CD8-positive, alpha-beta memory T cell (primary cell): ENCODE results near the gene EBF4. TPM values are rescaled to one million over a fixed set of nuclear protein-coding genes. Genes with fewer than 3 reads are reported as not detected.
A peak's percentile ranks its signal among the peaks of the same experiment; 100 is the strongest.

ENCODE experiments used
- CTCF ChIA-PET: fragments of 350-600 bp; sonication (Branson Sonifier 250); formaldehyde crosslinking; loops from one replicate; lab custom pipeline; 2021; ENCODE audit warnings: antibody characterized with exemption; lab: Charles Lee
- POLR2A ChIA-PET: fragments of 350-600 bp; sonication (Branson Sonifier 250); formaldehyde crosslinking; loops from one replicate; lab custom pipeline; 2021; ENCODE audit warnings: antibody characterized with exemption; lab: Charles Lee
- DNase-seq, 5 donors: peaks; one replicate each; pipeline versions ENCODE4 v3.0.0 to v3.0.0-alpha.2; 2020 to 2022; ENCODE audit warnings: mixed read lengths in 1 of 5
- H3K27ac ChIP-seq: one replicate; pipeline ENCODE4 v1.7.0; 2013; ENCODE audit warnings: low read depth, mild to moderate bottlenecking, low read length, moderate library complexity
- H3K27me3 ChIP-seq: 2 replicates; pipeline ENCODE4 v1.7.0; 2013; ENCODE audit warnings: low read length, mild to moderate bottlenecking; ENCODE audit not compliant: insufficient read depth, poor library complexity, severe bottlenecking
- H3K36me3 ChIP-seq: 2 replicates; pipeline ENCODE4 v1.7.0; 2013; ENCODE audit warnings: mild to moderate bottlenecking, low read length, moderate library complexity; ENCODE audit not compliant: insufficient read depth
- H3K4me1 ChIP-seq: 2 replicates; pipeline ENCODE4 v1.7.0; 2013; ENCODE audit warnings: mild to moderate bottlenecking, low read length, moderate library complexity; ENCODE audit not compliant: insufficient read depth
- H3K4me3 ChIP-seq: 2 replicates; pipeline ENCODE4 v1.7.0; 2013; ENCODE audit warnings: mild to moderate bottlenecking, low read length
- H3K9me3 ChIP-seq: 2 replicates; pipeline ENCODE4 v1.7.0; 2013; ENCODE audit warnings: mild to moderate bottlenecking, low read length
- H3K27ac Mint-ChIP-seq, 8 donors: one replicate each; pipeline ENCODE4 v1.8.0; 2020 to 2021; ENCODE audit warnings: mixed read lengths in 8 of 8, mild to moderate bottlenecking in 6 of 8, inconsistent platforms in 3 of 8, moderate library complexity in 3 of 8
- H3K27me3 Mint-ChIP-seq, 2 donors: one replicate each; pipeline ENCODE4 v1.8.0; 2020 to 2021; ENCODE audit warnings: mixed read lengths in 2 of 2, mild to moderate bottlenecking in 1 of 2, moderate library complexity in 1 of 2
- H3K36me3 Mint-ChIP-seq, 3 donors: one replicate each; pipeline ENCODE4 v1.8.0; 2020 to 2021; ENCODE audit warnings: mixed read lengths in 3 of 3, inconsistent platforms in 1 of 3, mild to moderate bottlenecking in 1 of 3
- H3K4me1 Mint-ChIP-seq, 3 donors: one replicate each; pipeline ENCODE4 v1.8.0; 2020 to 2021; ENCODE audit warnings: mixed read lengths in 3 of 3, inconsistent platforms in 1 of 3, mild to moderate bottlenecking in 1 of 3
- H3K4me3 Mint-ChIP-seq, 7 donors: one replicate each; pipeline ENCODE4 v1.8.0; 2020 to 2021; ENCODE audit warnings: mixed read lengths in 7 of 7, mild to moderate bottlenecking in 6 of 7, moderate library complexity in 4 of 7, inconsistent platforms in 2 of 7
- H3K9me3 Mint-ChIP-seq, 5 donors: one replicate each; pipeline ENCODE4 v1.8.0; 2020 to 2022; ENCODE audit warnings: mixed read lengths in 5 of 5, mild to moderate bottlenecking in 3 of 5, moderate library complexity in 2 of 5, inconsistent platforms in 1 of 5
- polyA plus RNA-seq: library from polyadenylated mRNA; unstranded; fragments of 300-500 nt; fragmentation: Illumina TruSeq; gene quantifications from one replicate; pipeline ENCODE4 v1.2.3, GENCODE V29; 2021
- total RNA-seq, 2 experiments: library from RNA; stranded (reverse); gene quantifications; one replicate each; pipeline ENCODE4 v1.2.3, GENCODE V29; 2021

Gene EBF4
- total and polyA plus RNA-seq, 3 experiments from 2014 or later = 0.66 to 2.0 (median 0.92) TPM

DNA sequence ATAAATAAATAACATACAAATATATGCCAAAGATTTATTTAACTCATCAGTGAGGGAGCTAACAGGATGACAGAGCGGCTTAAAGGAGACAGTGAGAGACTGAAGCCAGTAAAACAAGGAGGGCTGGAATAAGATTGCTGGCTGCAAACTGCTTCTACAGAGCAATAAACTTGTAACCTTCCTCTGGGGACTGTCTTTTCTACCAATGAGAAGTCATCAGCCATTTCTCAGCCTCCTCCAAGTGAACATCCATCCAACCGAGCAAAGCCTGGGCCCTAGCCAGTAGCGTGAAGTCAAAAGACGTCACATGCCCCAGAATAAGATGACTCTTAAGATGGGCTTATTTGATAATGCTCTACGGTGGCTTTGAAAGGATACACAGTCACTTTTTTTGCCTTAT is 65.4 kb downstream of the EBF4 start:
- Histone ChIP-seq H3K4me1 (peaks cover 9% of the 10 kb centered on the region), H3K9me3 (no peaks in the 10 kb centered on the region), H3K27ac (no peak overlapping the region), H3K27me3 (peaks cover 4% of the 10 kb centered on the region), H3K4me3 (no peak overlapping the region), H3K36me3 (no peaks in the 10 kb centered on the region)
- H3K4me1 Mint-ChIP-seq = peaks cover 9 to 14% (median 11%) of the 10 kb centered on the region in 3 donors
- no peaks in the 10 kb centered on the region for H3K36me3 Mint-ChIP-seq
- POLR2A ChIA-PET = no interaction called here
- H3K27me3 Mint-ChIP-seq = peaks cover 15 to 35% of the 10 kb centered on the region in 2 donors
- DNase-seq = no peak
- no peak overlapping the region for H3K4me3 Mint-ChIP-seq
- no peaks in the 10 kb centered on the region for H3K9me3 Mint-ChIP-seq
- H3K27ac Mint-ChIP-seq = no peak overlapping the region
- CTCF ChIA-PET = no interaction called here

DNA sequence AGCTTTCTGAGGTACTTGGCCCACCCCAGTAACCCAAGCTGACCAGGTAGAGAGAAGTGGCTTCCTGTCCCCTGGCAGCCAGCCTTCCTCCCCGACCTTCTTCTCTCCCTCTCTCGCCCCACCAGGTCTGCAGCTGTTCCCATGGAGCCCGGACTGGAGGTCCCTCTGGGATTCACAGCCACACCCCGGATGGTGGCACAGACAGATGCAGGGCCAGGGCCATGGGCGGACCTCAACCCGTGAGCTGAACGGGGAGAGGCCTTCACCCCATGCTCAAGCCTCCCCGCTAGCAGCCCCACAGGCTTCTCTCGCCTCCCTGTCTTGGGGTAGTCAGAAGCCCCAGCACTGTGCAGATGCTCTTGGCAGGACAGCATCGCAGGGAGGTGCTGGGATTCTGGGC is 66.6 kb downstream of the EBF4 start:
- H3K27ac Mint-ChIP-seq = no peak overlapping the region
- H3K4me1 ChIP-seq = no peaks in the 10 kb centered on the region
- ChIA-PET POLR2A (interaction anchor here (0.9 kb wide), 1 partner anchor 18 kb away, joined by 3 read pairs; no protein-coding TSS in a partner anchor), CTCF (no interaction called here)
- peaks cover 0 to 2% (median 0%) of the 10 kb centered on the region in 3 donors for H3K4me1 Mint-ChIP-seq
- no peaks in the 10 kb centered on the region for H3K27me3 ChIP-seq
- H3K4me3 ChIP-seq = no peak overlapping the region
- DNase-seq = no peak
- no peak overlapping the region for H3K4me3 Mint-ChIP-seq
- no peaks in the 10 kb centered on the region for H3K9me3 Mint-ChIP-seq
- no peaks in the 10 kb centered on the region for H3K36me3 Mint-ChIP-seq
- H3K36me3 ChIP-seq = no peaks in the 10 kb centered on the region
- no peaks in the 10 kb centered on the region for H3K9me3 ChIP-seq
- H3K27me3 Mint-ChIP-seq = peaks cover 10 to 45% of the 10 kb centered on the region in 2 donors
- no peak overlapping the region for H3K27ac ChIP-seq

DNA sequence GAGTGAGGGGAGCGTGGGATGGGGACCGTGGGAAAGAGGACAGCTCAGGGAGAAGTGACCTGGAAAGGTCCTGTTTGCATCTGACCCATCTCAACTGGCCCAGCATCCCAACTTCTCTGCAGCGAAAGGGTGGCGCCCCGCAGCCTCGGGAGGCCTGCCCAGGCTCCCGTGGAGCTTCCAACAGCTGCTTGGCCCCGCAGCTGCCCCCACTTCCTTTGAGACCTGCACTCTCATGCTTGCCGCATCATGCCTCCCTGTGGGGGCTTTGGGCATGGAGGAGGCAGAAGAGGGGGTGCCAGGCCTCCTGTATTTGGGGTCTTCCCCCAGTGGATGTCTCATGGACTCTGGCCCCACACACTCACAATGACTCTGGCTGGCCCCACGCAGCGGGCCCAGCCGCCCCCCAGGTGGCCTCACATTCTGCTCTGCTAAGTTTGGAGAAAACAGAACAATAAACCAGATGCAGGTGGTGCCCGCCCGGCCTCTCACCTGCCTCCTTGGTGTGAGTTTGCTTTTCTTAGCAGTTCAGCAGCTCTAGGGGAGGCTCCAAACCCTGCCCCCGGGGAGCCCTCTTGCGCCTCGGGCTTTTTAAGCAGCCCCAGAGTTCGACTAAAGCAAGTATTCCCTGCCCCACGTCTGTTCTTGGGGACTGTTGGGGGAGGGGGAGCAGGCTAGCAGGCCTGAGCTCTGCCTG is 67.2 kb downstream of the EBF4 start:
- H3K36me3 Mint-ChIP-seq = no peaks in the 10 kb centered on the region
- H3K4me3 Mint-ChIP-seq = no peak overlapping the region
- no peak overlapping the region for H3K27ac Mint-ChIP-seq
- no peak for DNase-seq
- peaks cover 10 to 45% of the 10 kb centered on the region in 2 donors for H3K27me3 Mint-ChIP-seq
- Histone ChIP-seq H3K27ac (no peak overlapping the region), H3K4me1 (no peaks in the 10 kb centered on the region), H3K4me3 (no peak overlapping the region), H3K27me3 (no peaks in the 10 kb centered on the region), H3K9me3 (no peaks in the 10 kb centered on the region), H3K36me3 (no peaks in the 10 kb centered on the region)
- peaks cover 0 to 2% (median 0%) of the 10 kb centered on the region in 3 donors for H3K4me1 Mint-ChIP-seq
- CTCF ChIA-PET = no interaction called here
- H3K9me3 Mint-ChIP-seq = no peaks in the 10 kb centered on the region
- POLR2A ChIA-PET = interaction anchor here (0.9 kb wide), 1 partner anchor 19 kb away, joined by 3 read pairs; no protein-coding TSS in a partner anchor

DNA sequence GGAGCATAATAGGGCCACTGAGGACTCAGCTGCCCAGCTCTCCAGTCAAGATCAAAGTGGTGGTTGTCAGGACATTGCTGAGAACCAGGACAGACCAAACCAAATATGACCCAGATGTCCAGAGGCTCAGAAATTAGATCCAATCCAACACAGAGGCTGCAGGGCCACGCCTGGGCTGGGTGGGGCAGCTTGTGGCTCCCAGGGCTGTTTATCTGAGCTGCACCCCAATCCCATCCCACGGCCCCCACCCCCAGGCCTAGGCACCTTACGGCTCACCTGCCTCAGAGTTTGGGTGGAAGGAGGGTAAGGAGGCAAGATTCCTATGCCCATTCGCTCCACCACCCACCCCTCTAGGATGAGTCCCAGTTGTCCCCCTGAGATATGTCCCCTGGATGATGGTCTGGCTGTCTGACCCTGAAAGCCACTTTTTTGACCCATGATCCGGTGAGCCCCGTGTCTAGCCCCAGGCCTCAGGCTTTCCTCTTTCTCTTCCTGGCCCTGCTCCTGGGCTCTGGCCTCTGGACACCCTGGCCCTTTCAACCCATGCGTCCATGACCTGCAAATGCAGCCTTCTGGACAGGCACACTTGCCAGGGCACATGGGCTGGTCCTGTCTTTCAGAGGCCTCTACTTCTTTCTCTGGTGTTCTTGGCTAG is 67.8 kb downstream of the EBF4 start:
- Mint-ChIP-seq H3K27ac (no peak overlapping the region), H3K9me3 (no peaks in the 10 kb centered on the region), H3K4me3 (no peak overlapping the region), H3K4me1 (peaks cover 0 to 2% (median 0%) of the 10 kb centered on the region in 3 donors), H3K27me3 (peaks cover 10 to 46% of the 10 kb centered on the region in 2 donors), H3K36me3 (no peaks in the 10 kb centered on the region)
- CTCF ChIA-PET = no interaction called here
- Histone ChIP-seq H3K4me1 (no peaks in the 10 kb centered on the region), H3K27ac (no peak overlapping the region), H3K4me3 (no peak overlapping the region), H3K27me3 (no peaks in the 10 kb centered on the region), H3K36me3 (no peaks in the 10 kb centered on the region), H3K9me3 (no peaks in the 10 kb centered on the region)
- POLR2A ChIA-PET = no interaction called here
- no peak for DNase-seq

DNA sequence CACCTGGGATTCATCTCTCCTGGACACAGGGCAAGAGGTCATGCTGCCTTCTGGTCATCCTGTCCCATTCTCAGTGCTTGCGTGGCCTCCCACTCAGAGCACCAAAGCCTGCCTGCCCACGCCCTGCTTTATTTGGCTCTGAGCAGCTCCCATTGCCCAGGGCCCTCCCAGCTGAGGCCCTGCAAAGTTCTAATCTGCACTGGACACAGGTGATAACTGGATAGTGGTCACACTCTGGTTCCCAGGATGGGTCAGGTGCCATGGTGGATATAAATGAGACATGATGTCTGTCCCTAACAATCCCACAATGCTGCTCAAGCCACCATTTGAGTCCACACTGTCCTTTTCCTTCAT is 68.3 kb downstream of the EBF4 start:
- H3K9me3 Mint-ChIP-seq = no peaks in the 10 kb centered on the region
- ChIA-PET POLR2A (no interaction called here), CTCF (interaction anchor here (2.1 kb wide), 1 partner anchor 8 kb away, joined by 6 read pairs; no protein-coding TSS in a partner anchor)
- H3K4me3 ChIP-seq = no peak overlapping the region
- H3K27ac ChIP-seq = no peak overlapping the region
- no peaks in the 10 kb centered on the region for H3K36me3 Mint-ChIP-seq
- no peaks in the 10 kb centered on the region for H3K36me3 ChIP-seq
- H3K4me1 Mint-ChIP-seq = peaks cover 0 to 2% (median 0%) of the 10 kb centered on the region in 3 donors
- no peaks in the 10 kb centered on the region for H3K4me1 ChIP-seq
- H3K27me3 Mint-ChIP-seq = peaks cover 10 to 49% of the 10 kb centered on the region in 2 donors
- H3K27ac Mint-ChIP-seq = no peak overlapping the region
- H3K9me3 ChIP-seq = no peaks in the 10 kb centered on the region
- DNase-seq = no peak
- no peak overlapping the region for H3K4me3 Mint-ChIP-seq
- no peaks in the 10 kb centered on the region for H3K27me3 ChIP-seq

DNA sequence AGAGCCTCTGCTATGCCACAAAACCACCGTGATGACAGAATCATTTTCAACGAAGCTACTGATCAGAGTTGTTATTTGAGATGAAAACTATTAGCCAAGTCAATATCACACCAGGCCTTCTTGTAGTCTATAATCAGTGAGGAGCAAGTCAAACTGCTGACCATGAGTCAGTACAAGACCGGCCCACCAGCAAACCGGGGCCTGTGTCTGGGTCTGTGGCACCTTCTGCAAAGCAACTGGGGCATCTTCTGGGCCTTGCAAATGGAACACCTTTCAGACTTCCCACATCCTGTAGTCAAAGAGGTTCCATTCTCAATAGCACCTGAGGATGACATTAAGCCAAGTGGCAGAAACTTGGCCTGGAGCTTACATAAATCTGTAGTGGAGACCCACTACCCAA is 69.3 kb downstream of the EBF4 start:
- Histone ChIP-seq H3K27me3 (no peaks in the 10 kb centered on the region), H3K27ac (no peak overlapping the region), H3K36me3 (no peaks in the 10 kb centered on the region), H3K9me3 (no peaks in the 10 kb centered on the region), H3K4me3 (no peak overlapping the region), H3K4me1 (no peaks in the 10 kb centered on the region)
- ChIA-PET POLR2A (interaction anchor here (1.4 kb wide), 1 partner anchor 14 kb away, joined by 7 read pairs; no protein-coding TSS in a partner anchor), CTCF (interaction anchor here (2.1 kb wide), 1 partner anchor 9 kb away, joined by 6 read pairs; no protein-coding TSS in a partner anchor)
- DNase-seq = no peak
- Mint-ChIP-seq H3K27me3 (peaks cover 12 to 40% of the 10 kb centered on the region in 2 donors), H3K36me3 (no peaks in the 10 kb centered on the region), H3K4me1 (no peaks in the 10 kb centered on the region), H3K9me3 (no peaks in the 10 kb centered on the region), H3K4me3 (no peak overlapping the region), H3K27ac (peak overlapping the region in 1 of 8 donors; percentile 72)

DNA sequence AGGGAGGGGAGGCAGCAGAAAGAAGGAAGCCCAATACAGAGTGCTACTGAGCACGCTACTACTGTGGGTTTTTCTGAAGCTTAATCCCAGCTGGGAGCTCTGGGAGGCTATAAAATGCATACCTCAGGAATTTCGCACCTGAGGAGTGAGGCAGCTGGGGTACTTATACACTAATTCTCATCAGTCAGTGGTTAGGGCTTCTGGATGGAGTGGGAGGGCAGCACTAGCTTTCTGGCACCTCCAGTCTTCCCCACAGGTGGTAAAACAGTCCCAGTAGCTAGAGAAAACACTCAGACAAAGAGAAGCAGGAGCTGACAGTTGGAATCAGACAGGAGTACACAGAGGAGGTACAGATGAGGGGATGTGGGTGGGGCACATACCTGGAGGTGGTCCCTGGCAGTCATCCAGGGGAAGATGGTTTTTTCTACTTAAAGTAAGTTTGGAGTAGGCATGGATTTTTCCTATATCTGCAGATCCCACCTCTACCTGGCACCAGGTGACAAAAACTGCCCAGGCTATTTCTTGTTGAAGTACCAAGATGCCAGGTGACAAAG is 70.1 kb downstream of the EBF4 start:
- H3K27ac ChIP-seq = no peak overlapping the region
- no peaks in the 10 kb centered on the region for H3K9me3 Mint-ChIP-seq
- DNase-seq = no peak
- peaks cover 0 to 5% (median 0%) of the 10 kb centered on the region in 3 donors for H3K36me3 Mint-ChIP-seq
- H3K27me3 Mint-ChIP-seq = peaks cover 11 to 44% of the 10 kb centered on the region in 2 donors
- H3K27me3 ChIP-seq = no peaks in the 10 kb centered on the region
- H3K9me3 ChIP-seq = no peaks in the 10 kb centered on the region
- H3K27ac Mint-ChIP-seq = no peak overlapping the region
- no peaks in the 10 kb centered on the region for H3K4me1 Mint-ChIP-seq
- no peaks in the 10 kb centered on the region for H3K36me3 ChIP-seq
- POLR2A ChIA-PET = interaction anchor here (1.4 kb wide), 1 partner anchor 13 kb away, joined by 7 read pairs; no protein-coding TSS in a partner anchor
- no peak overlapping the region for H3K4me3 ChIP-seq
- H3K4me1 ChIP-seq = no peaks in the 10 kb centered on the region
- CTCF ChIA-PET = interaction anchor here (2.1 kb wide), 1 partner anchor 10 kb away, joined by 6 read pairs; no protein-coding TSS in a partner anchor
- no peak overlapping the region for H3K4me3 Mint-ChIP-seq

DNA sequence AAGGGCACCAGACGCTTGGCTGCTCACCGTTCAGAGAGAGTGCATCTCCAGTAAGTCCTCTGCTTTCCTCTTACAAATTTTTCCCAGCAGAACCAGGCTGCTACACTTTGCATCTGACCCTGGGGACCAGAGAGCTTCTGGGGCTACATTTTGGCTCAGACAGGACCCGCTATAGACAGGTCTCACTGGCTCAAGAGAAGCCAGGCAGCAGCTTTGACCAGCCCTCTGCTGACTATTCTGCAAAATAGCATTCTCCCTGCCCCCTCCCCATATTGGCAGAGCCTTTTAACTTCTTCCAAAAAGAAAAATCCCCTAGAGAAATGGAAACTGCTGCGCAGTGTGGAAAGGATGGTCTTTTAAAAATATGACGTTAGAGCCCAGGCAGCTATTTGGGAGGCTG is 70.6 kb downstream of the EBF4 start:
- Mint-ChIP-seq H3K27me3 (peaks cover 12 to 44% of the 10 kb centered on the region in 2 donors), H3K36me3 (peaks cover 0 to 5% (median 0%) of the 10 kb centered on the region in 3 donors), H3K4me1 (no peaks in the 10 kb centered on the region), H3K4me3 (no peak overlapping the region), H3K27ac (no peak overlapping the region), H3K9me3 (no peaks in the 10 kb centered on the region)
- ChIA-PET POLR2A (interaction anchor here (1.4 kb wide), 1 partner anchor 12 kb away, joined by 7 read pairs; no protein-coding TSS in a partner anchor), CTCF (interaction anchor here (2.1 kb wide), 1 partner anchor 11 kb away, joined by 6 read pairs; no protein-coding TSS in a partner anchor)
- Histone ChIP-seq H3K4me1 (no peaks in the 10 kb centered on the region), H3K27ac (no peak overlapping the region), H3K9me3 (no peaks in the 10 kb centered on the region), H3K36me3 (no peaks in the 10 kb centered on the region), H3K27me3 (no peaks in the 10 kb centered on the region), H3K4me3 (no peak overlapping the region)
- no peak for DNase-seq
